Measurements from ENCODE around the gene NUP210L. TPM values are rescaled to one million over a fixed set of nuclear protein-coding genes. Genes with fewer than 3 reads are reported as not detected.

The NUP210L gene
- total and polyA plus RNA-seq, 2 experiments from 2014 or later = 0.10 TPM; not detected in 1

DNA sequence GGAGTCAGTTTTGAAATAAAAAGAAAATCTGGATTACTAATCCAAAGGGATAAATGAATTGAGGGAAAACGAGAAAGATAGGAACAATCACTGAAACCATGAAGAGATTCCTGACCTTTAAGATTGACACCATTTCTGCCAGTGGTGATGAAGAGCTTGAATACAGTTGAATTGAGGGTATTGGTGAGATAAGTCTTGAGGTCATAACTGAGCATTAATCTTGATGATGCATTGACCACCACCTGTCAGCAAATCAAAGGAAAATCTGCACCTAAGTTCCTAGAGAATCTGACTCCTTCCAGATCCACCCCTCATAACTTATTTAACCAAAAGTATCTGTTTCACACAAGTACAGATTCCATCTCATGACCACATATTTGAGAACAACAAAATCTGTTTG is 142.7 kb downstream of the NUP210L start:
- H3K27ac Mint-ChIP-seq = no peak overlapping the region
- Histone ChIP-seq H3K4me1 (ENCODE audit: insufficient read depth) (no peaks in the 10 kb centered on the region), H3K27ac (ENCODE audit: low read depth) (no peak overlapping the region; the same call in 1 of the 2 replicates), H4K20me1 (replicated peaks; ENCODE audit: insufficient read depth) (no peaks in the 10 kb centered on the region), H3K79me2 (replicated peaks; ENCODE audit: insufficient read depth) (no peaks in the 10 kb centered on the region), H3K4me3 (no peak overlapping the region), H3K4me2 (no peak overlapping the region), H2AFZ (no peak overlapping the region), H3F3A (replicated peaks; ENCODE audit: low read depth) (no peaks in the 10 kb centered on the region), H3K36me3 (ENCODE audit: insufficient read depth) (no peaks in the 10 kb centered on the region), H3K27me3 (ENCODE audit: insufficient read depth) (no peaks in the 10 kb centered on the region), H3K9me2 (ENCODE audit: insufficient read depth) (no peaks in the 10 kb centered on the region)
- no peaks in the 10 kb centered on the region for H3K4me1 Mint-ChIP-seq
- H3K9me3 Mint-ChIP-seq = no peaks in the 10 kb centered on the region; the same call in 2 of the 3 replicates
- no peaks in the 10 kb centered on the region for H3K36me3 Mint-ChIP-seq (ENCODE audit: low read depth)
- DNase-seq (ENCODE audit: low spot score) (no peak), ATAC-seq (no peak)
- TF ChIP-seq EZH2 (IDR thresholded peaks at IDR 0.05; ENCODE audit: low read depth, unreplicated experiment) (no peak), ZNF331 (CRISPR knock-in tag; IDR thresholded peaks at IDR 0.05; ENCODE audit: low read depth) (no peak), EZH2phosphoT487 (IDR thresholded peaks at IDR 0.05; ENCODE audit: unreplicated experiment) (no peak), ZNF114 (CRISPR knock-in tag; IDR thresholded peaks at IDR 0.05) (no peak), STAT1 (IDR thresholded peaks at IDR 0.05; ENCODE audit: unreplicated experiment) (no peak), JUNB (IDR thresholded peaks at IDR 0.05; ENCODE audit: unreplicated experiment) (no peak), NANOG (IDR thresholded peaks at IDR 0.05; ENCODE audit: borderline replicate concordance) (no peak), POLR2AphosphoS5 (IDR thresholded peaks at IDR 0.05; ENCODE audit: low read depth) (no peak), CREB1 (CRISPR knock-in tag; IDR thresholded peaks at IDR 0.05; ENCODE audit: low read depth) (no peak)
- TF ChIP-seq, protein P1, sequence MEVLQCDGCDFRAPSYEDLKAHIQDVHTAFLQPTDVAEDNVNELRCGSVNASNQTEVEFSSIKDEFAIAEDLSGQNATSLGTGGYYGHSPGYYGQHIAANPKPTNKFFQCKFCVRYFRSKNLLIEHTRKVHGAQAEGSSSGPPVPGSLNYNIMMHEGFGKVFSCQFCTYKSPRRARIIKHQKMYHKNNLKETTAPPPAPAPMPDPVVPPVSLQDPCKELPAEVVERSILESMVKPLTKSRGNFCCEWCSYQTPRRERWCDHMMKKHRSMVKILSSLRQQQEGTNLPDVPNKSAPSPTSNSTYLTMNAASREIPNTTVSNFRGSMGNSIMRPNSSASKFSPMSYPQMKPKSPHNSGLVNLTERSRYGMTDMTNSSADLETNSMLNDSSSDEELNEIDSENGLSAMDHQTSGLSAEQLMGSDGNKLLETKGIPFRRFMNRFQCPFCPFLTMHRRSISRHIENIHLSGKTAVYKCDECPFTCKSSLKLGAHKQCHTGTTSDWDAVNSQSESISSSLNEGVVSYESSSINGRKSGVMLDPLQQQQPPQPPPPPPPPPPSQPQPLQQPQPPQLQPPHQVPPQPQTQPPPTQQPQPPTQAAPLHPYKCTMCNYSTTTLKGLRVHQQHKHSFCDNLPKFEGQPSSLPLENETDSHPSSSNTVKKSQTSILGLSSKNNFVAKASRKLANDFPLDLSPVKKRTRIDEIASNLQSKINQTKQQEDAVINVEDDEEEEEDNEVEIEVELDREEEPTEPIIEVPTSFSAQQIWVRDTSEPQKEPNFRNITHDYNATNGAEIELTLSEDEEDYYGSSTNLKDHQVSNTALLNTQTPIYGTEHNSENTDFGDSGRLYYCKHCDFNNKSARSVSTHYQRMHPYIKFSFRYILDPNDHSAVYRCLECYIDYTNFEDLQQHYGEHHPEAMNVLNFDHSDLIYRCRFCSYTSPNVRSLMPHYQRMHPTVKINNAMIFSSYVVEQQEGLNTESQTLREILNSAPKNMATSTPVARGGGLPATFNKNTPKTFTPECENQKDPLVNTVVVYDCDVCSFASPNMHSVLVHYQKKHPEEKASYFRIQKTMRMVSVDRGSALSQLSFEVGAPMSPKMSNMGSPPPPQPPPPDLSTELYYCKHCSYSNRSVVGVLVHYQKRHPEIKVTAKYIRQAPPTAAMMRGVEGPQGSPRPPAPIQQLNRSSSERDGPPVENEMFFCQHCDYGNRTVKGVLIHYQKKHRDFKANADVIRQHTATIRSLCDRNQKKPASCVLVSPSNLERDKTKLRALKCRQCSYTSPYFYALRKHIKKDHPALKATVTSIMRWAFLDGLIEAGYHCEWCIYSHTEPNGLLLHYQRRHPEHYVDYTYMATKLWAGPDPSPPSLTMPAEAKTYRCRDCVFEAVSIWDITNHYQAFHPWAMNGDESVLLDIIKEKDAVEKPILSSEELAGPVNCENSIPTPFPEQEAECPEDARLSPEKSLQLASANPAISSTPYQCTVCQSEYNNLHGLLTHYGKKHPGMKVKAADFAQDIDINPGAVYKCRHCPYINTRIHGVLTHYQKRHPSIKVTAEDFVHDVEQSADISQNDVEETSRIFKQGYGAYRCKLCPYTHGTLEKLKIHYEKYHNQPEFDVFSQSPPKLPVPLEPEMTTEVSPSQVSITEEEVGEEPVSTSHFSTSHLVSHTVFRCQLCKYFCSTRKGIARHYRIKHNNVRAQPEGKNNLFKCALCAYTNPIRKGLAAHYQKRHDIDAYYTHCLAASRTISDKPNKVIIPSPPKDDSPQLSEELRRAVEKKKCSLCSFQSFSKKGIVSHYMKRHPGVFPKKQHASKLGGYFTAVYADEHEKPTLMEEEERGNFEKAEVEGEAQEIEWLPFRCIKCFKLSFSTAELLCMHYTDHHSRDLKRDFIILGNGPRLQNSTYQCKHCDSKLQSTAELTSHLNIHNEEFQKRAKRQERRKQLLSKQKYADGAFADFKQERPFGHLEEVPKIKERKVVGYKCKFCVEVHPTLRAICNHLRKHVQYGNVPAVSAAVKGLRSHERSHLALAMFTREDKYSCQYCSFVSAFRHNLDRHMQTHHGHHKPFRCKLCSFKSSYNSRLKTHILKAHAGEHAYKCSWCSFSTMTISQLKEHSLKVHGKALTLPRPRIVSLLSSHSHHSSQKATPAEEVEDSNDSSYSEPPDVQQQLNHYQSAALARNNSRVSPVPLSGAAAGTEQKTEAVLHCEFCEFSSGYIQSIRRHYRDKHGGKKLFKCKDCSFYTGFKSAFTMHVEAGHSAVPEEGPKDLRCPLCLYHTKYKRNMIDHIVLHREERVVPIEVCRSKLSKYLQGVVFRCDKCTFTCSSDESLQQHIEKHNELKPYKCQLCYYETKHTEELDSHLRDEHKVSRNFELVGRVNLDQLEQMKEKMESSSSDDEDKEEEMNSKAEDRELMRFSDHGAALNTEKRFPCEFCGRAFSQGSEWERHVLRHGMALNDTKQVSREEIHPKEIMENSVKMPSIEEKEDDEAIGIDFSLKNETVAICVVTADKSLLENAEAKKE (CRISPR knock-in tag; IDR thresholded peaks at IDR 0.05) = no peak
- TF ChIP-seq, protein P2, sequence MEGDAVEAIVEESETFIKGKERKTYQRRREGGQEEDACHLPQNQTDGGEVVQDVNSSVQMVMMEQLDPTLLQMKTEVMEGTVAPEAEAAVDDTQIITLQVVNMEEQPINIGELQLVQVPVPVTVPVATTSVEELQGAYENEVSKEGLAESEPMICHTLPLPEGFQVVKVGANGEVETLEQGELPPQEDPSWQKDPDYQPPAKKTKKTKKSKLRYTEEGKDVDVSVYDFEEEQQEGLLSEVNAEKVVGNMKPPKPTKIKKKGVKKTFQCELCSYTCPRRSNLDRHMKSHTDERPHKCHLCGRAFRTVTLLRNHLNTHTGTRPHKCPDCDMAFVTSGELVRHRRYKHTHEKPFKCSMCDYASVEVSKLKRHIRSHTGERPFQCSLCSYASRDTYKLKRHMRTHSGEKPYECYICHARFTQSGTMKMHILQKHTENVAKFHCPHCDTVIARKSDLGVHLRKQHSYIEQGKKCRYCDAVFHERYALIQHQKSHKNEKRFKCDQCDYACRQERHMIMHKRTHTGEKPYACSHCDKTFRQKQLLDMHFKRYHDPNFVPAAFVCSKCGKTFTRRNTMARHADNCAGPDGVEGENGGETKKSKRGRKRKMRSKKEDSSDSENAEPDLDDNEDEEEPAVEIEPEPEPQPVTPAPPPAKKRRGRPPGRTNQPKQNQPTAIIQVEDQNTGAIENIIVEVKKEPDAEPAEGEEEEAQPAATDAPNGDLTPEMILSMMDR (conservative IDR thresholded peaks at IDR 0.05; ENCODE audit: low read depth in 2 of 2) = no peak
- TF ChIP-seq, protein P3, sequence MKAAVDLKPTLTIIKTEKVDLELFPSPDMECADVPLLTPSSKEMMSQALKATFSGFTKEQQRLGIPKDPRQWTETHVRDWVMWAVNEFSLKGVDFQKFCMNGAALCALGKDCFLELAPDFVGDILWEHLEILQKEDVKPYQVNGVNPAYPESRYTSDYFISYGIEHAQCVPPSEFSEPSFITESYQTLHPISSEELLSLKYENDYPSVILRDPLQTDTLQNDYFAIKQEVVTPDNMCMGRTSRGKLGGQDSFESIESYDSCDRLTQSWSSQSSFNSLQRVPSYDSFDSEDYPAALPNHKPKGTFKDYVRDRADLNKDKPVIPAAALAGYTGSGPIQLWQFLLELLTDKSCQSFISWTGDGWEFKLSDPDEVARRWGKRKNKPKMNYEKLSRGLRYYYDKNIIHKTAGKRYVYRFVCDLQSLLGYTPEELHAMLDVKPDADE (IDR thresholded peaks at IDR 0.05) = no peak
- TF ChIP-seq, protein P4, sequence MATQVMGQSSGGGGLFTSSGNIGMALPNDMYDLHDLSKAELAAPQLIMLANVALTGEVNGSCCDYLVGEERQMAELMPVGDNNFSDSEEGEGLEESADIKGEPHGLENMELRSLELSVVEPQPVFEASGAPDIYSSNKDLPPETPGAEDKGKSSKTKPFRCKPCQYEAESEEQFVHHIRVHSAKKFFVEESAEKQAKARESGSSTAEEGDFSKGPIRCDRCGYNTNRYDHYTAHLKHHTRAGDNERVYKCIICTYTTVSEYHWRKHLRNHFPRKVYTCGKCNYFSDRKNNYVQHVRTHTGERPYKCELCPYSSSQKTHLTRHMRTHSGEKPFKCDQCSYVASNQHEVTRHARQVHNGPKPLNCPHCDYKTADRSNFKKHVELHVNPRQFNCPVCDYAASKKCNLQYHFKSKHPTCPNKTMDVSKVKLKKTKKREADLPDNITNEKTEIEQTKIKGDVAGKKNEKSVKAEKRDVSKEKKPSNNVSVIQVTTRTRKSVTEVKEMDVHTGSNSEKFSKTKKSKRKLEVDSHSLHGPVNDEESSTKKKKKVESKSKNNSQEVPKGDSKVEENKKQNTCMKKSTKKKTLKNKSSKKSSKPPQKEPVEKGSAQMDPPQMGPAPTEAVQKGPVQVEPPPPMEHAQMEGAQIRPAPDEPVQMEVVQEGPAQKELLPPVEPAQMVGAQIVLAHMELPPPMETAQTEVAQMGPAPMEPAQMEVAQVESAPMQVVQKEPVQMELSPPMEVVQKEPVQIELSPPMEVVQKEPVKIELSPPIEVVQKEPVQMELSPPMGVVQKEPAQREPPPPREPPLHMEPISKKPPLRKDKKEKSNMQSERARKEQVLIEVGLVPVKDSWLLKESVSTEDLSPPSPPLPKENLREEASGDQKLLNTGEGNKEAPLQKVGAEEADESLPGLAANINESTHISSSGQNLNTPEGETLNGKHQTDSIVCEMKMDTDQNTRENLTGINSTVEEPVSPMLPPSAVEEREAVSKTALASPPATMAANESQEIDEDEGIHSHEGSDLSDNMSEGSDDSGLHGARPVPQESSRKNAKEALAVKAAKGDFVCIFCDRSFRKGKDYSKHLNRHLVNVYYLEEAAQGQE (IDR thresholded peaks at IDR 0.05; ENCODE audit: unreplicated experiment) = no peak
- H3K4me3 Mint-ChIP-seq = no peak overlapping the region
- peaks cover 5% of the 10 kb centered on the region for H3K27me3 Mint-ChIP-seq (ENCODE audit: insufficient read depth, low read depth, poor library complexity)
